Measurements from ENCODE around the gene ENOX2. TPM values are rescaled to one million over a fixed set of nuclear protein-coding genes. Genes with fewer than 3 reads are reported as not detected.

The ENOX2 gene
- total RNA-seq, 1 experiment from 2014 or later, result 12.9 TPM

- Histone ChIP-seq H3K27me3 (ENCODE audit: insufficient read depth, low read length) (no peaks in the 10 kb centered on the region), H3K4me3 (replicated peaks in 1 of 2; ENCODE audit: low read depth in 1 of 2, low read length in 2 of 2) (no peak overlapping the region), H2AFZ (ENCODE audit: low read depth, low read length, poor library complexity, severe bottlenecking) (no peak overlapping the region), H3K36me3 (ENCODE audit: control insufficient read depth in 1 of 2, insufficient read depth in 2 of 2, low read length in 2 of 2) (no peaks in the 10 kb centered on the region), H3K4me1 (ENCODE audit: control insufficient read depth in 1 of 2, insufficient read depth in 2 of 2, low read length in 2 of 2) (no peaks in the 10 kb centered on the region), H3K27ac (ENCODE audit: low read depth, low read length) (no peak overlapping the region), H4K20me1 (ENCODE audit: insufficient read depth) (no peaks in the 10 kb centered on the region), H3K79me2 (ENCODE audit: insufficient read depth, low read length) (no peaks in the 10 kb centered on the region), H3K9me2 (ENCODE audit: insufficient read depth) (no peaks in the 10 kb centered on the region), H3K9ac (ENCODE audit: low read length) (no peak overlapping the region), H3K4me2 (ENCODE audit: low read length) (no peak overlapping the region), H3K9me3 (ENCODE audit: control insufficient read depth in 1 of 2, insufficient read depth in 1 of 2, low read depth in 1 of 2, low read length in 2 of 2) (no peaks in the 10 kb centered on the region)
- no peak for TF ChIP-seq ZFX (IDR thresholded peaks at IDR 0.05)
- TF ChIP-seq ZBTB33 (IDR thresholded peaks at IDR 0.05; ENCODE audit: extremely low read depth, insufficient replicate concordance, low read length), result no peak
- no peak for TF ChIP-seq POLR2A (IDR thresholded peaks at IDR 0.05; ENCODE audit: borderline replicate concordance, extremely low read depth, insufficient read depth, insufficient read length)
- no peak for TF ChIP-seq ELF1 (IDR thresholded peaks at IDR 0.05; ENCODE audit: borderline replicate concordance, low read depth)
- TF ChIP-seq EZH2phosphoT487 (IDR thresholded peaks at IDR 0.05; ENCODE audit: borderline replicate concordance), result no peak
- TF ChIP-seq POLR2AphosphoS5 (IDR thresholded peaks at IDR 0.05; ENCODE audit: low read depth, low read length), result no peak
- TF ChIP-seq FOSL1 (IDR thresholded peaks at IDR 0.05; ENCODE audit: low read depth), result no peak
- no peak for TF ChIP-seq CBX3 (IDR thresholded peaks at IDR 0.05; ENCODE audit: low read depth)
- ChIA-PET POLR2A (no interaction called here), CTCF (no interaction called here), RAD21 (ENCODE audit: low non-redundant PET in 1 of 2, low total read pairs in 2 of 2, uncharacterized antibody in 2 of 2, unreplicated experiment in 2 of 2) (no interaction called here)
- intact Hi-C loops (cut with micrococcal nuclease), result no loop called here
- ATAC-seq (no peak), DNase-seq (ENCODE audit: low read depth, low spot score) (no peak)
- BruUV-seq (replicated peaks), result no TSS peak
Observed at GRCh38 chrX:130699618-130700017, 203.4 kb downstream of the ENOX2 start.

GRCh38 chrX:130696542-130696941, 206.5 kb downstream of the ENOX2 start:
- no peak for TF ChIP-seq CBX3 (IDR thresholded peaks at IDR 0.05; ENCODE audit: low read depth)
- TF ChIP-seq EZH2 (IDR thresholded peaks at IDR 0.05), result no peak
- H2AFZ ChIP-seq (ENCODE audit: low read depth, low read length, poor library complexity, severe bottlenecking), result no peak overlapping the region
- no peaks in the 10 kb centered on the region for H3K27me3 ChIP-seq (ENCODE audit: insufficient read depth, low read length)
- no peaks in the 10 kb centered on the region for H3K79me2 ChIP-seq (ENCODE audit: insufficient read depth, low read length)
- H3K4me1 ChIP-seq (ENCODE audit: control insufficient read depth in 1 of 2, insufficient read depth in 2 of 2, low read length in 2 of 2), result no peaks in the 10 kb centered on the region
- no TSS peak for BruUV-seq (replicated peaks)
- no peaks in the 10 kb centered on the region for H3K36me3 ChIP-seq (ENCODE audit: control insufficient read depth in 1 of 2, insufficient read depth in 2 of 2, low read length in 2 of 2)
- ATAC-seq, result no peak
- H3K9me2 ChIP-seq (ENCODE audit: insufficient read depth), result no peaks in the 10 kb centered on the region
- H4K20me1 ChIP-seq (ENCODE audit: insufficient read depth), result no peaks in the 10 kb centered on the region
- ChIA-PET POLR2A (no interaction called here), CTCF (no interaction called here), RAD21 (ENCODE audit: low non-redundant PET in 1 of 2, low total read pairs in 2 of 2, uncharacterized antibody in 2 of 2, unreplicated experiment in 2 of 2) (no interaction called here)
- H3K27ac ChIP-seq (ENCODE audit: low read depth, low read length), result no peak overlapping the region
- no peak overlapping the region for H3K4me2 ChIP-seq (ENCODE audit: low read length)
- H3K9ac ChIP-seq (ENCODE audit: low read length), result no peak overlapping the region
- no peak for DNase-seq (ENCODE audit: low read depth, low spot score)
- H3K9me3 ChIP-seq (ENCODE audit: control insufficient read depth in 1 of 2, insufficient read depth in 1 of 2, low read depth in 1 of 2, low read length in 2 of 2), result no peaks in the 10 kb centered on the region
- intact Hi-C loops (cut with micrococcal nuclease), result no loop called here
- no peak overlapping the region for H3K4me3 ChIP-seq (replicated peaks in 1 of 2; ENCODE audit: low read depth in 1 of 2, low read length in 2 of 2)

All from HCT116 (cell line).